HG03064 (cell line): Measurements from ENCODE around the gene ATXN2L.

Source experiments
- ATAC-seq: cut with Tn5 transposase; IDR thresholded peaks from one replicate; pipeline ENCODE4 v1.9.1; 2021; ENCODE audit warnings: low read depth; ENCODE audit not compliant: unreplicated experiment

The ATXN2L gene

DNA sequence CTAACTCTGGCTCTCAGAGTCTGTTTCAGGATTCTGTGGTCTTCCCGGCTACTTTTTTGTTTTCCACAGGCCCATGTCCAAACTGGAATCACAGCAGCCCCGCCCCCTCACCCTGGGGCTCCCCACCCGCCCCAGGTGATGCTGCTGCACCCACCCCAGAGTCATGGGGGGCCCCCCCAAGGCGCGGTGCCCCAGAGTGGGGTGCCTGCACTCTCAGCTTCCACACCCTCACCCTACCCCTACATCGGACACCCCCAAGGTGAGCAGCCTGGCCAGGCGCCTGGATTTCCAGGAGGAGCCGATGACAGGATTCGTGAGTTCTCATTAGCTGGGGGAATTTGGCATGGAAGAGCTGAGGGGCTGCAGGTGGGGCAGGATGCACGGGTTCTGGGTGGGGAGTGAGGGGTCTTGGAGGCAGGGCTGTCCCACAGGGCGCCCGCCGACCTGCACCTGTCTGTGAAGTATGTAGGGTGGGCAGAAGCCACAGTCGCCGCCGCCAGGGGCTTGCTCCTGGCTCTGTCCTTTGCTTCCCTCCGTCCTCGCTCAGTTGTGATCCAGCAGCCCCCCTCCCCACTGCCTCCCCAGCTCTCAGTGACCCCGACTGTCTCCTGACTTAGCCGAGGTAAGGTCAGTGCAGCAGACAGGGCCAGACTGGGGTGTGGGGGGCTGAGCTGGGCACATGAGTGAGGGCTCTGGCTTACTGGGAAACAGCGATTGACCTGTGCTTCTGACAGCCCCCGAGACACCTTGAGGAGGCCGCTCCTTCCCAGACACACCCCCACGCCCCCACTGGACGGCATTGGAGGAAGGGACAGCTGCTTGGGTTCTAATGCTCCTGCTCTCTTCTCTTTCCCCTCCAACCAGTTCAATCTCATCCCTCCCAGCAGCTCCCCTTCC is 13.3 kb downstream of the ATXN2L start:
- ATAC-seq = no peak

DNA sequence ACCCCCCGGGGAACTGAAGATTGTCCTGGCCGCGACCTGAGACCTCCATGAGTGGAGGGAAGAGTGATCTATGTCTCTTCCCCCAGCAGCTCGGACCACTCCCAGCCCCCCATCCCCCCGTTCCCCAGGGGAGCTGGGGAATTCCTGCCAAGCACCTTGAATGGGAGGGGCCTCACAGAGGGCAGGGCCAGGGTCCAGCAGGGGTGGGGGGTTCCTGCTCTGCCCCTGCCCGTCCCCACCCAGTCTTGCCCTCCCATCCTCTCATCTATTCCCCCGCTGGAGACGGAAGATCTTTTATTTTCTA is 13.9 kb downstream of the ATXN2L start:
- no peak for ATAC-seq

DNA sequence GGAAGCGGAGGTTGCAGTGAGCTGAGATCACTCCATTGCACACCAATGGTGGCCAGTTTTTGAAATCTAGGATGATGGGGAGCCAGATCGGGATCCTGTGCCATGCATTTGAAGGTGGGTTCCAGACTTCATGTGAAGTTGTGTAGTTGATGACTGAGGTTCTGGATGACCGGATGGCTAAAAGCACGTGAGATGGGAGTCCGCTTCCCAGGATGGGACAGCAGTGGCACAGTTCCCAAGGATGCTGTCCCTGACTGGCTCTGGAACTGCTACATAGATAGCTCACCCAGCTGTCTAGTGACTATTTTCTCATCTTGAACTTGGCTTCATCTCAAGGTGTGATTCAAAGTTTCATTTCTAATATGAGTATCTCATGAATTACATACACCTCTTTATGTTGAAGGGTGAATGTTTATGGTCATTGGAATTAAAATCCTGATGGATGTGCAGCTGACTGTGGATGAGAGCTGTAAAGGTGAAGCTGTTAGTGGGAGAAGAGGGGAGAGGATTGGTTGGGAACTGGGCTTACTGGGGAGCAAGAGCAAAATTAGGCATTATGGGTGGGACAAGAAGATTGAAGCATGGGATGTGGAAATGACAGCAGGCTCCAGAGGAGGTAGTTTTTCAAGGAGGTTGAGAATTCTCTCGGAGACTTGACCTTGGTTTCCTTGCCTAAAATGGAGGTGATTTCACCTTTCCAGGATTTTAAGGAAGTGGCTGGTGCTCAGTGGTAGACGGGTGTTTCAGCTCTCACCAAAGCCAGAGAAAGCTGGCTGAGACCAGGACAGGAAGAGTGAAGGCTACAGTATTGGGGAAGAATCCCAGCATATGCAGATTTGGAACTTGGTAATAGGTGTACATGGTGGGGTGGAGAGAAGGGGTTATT is 15.1 kb downstream of the ATXN2L start:
- no peak for ATAC-seq

DNA sequence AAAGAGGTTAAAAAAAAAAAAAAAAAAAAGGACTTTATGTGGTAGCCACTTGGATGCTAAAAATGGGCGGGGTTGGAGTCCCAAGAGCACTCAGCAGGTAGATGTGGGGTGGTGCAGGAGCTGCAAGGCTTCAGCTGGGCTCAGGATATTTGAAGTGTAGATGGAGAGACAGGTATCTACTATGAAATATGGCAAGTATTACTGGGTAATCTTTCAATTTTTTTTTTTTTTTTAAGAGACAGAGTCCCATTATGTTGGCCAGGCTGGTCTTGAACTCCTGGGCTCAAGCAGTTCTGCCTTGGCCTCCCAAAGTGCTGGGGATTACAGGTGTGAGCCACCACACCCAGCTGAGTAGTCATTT is 15.7 kb downstream of the ATXN2L start:
- no peak for ATAC-seq

DNA sequence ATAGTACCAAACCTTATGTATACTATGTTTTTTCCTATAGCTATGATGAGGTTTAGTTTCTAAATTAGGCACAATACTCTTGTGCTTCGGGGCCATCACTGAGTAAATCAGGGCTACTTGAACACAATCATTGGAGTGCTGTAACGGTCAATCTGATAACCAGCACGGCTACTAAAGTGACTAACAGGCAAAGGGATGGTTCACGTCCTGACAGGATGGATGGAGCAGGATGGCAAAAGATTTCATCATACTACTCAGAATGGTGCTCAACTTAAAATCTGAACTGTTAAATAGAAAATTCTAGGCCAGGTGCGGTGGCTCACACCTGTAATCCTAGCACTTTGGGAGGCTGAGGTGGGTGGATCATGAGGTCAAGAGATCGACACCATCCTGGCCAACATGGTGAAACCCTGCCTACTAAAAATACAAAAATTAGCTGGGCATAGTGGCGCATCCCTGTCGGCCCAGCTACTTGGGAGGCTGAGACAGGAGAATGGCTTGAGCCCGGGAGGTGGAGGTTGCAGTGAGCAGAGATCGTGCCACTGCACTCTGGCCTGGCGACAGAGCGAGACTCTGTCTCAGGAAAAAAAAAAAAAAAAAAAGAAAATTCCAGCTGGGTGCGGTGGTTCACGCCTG is 16.3 kb downstream of the ATXN2L start:
- no peak for ATAC-seq

DNA sequence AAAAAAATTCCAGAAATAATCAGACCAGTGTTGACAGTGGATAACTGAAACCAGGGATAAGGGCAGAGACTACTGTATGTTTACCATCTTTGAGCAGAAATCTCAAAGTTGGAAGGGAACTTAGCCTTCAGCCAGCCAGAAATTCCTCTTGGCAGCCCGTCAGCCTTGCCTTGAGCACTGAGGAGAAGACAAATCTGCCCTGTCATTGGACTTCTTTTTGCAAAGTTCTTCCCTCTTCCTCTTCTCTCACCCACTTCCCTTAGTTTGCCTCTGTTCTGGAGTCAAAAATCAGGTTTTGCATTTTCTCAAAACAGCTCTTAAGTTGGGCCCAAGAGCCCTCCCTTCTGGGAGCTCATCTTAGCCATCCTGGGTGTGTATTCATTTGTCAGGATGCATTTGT is 17.1 kb downstream of the ATXN2L start:
- ATAC-seq = no peak

DNA sequence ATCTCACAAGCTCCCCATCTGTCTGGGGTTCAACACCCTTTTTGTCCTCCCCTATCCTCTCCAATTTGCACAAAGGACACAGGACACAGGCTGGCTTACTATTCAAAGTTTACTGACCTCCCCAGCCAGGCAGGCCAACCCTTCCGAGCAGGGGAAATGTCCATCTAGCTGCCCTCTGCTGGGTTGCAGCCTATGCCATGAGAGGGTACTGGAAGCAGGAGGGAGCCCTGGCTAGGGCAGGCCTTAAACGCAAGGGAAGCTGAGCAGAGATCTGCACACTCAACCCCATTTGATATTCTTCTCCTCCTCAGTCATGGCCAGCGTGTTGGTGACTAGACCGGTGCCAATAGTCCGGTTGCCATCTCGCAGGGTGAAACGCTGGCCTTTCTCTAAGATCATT is 19.9 kb downstream of the ATXN2L start:
- no peak for ATAC-seq

DNA sequence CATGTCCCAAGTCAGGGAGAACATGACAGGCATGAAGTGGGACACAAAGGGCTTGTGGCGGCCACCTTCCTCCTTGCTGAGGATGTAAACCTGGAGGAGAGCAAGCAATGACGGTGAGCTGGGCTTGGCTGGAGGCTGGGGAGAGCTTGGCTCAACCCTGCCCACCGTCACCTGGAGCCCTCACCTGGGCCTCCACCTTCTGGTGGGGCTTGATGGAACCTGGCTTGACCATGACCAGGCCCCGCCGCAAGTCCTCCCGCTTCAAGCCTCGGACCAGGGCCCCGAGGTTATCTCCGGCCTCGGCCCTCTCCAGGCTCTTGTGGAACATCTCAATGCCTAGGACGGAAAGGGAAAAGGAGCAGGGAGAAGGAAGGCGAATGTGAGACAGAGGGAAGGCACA is 21.0 kb downstream of the ATXN2L start:
- no peak for ATAC-seq

DNA sequence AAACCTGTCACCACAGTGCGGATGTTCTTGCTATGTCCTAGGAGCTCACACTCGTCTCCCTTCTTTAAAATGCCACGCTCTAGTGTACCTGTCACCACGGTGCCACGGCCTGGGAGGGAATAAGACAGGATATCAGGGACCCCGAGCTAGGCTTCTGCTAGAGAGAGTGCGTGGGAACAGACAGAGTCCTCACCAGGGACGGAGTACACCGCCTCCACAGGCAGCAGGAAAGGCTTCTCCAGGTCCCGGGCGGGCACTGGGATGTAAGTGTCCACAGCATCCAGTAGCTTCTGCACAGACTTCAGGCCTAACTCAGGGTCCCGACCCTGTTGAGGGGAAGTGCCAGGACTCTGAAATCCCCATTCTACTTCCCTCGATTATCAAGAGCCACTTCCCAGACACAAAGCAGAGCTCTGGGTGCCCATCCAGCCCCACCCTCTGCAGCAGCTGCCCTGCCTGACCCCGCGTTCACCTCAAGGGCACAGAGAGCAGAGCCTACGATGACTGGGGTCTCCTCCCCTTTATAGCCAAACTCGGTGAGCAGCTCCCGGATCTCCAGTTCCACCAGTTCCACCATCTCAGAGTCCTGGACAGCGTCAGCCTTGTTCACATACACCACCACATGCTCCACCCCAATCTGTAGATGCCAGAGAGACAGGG is 21.6 kb downstream of the ATXN2L start:
- no peak for ATAC-seq

DNA sequence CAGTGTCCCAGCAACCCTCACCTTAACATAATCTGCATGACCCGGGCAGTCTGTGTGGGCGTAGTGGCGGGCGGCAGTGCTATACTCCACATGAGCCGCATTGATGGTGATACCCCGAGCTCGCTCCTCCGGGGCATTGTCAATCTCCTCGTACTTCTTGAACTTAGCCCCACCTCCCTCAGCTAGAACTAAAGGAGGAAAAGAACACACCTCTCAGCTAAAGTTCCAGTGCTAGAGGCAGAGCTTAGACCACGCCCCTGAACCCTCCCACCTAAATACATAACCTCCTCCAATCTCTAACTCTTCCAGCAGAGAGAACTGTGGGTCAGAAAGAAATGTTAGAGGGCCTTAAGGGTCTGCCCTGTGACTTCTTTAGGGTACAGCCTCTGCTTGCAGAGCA is 22.5 kb downstream of the ATXN2L start:
- no peak for ATAC-seq

DNA sequence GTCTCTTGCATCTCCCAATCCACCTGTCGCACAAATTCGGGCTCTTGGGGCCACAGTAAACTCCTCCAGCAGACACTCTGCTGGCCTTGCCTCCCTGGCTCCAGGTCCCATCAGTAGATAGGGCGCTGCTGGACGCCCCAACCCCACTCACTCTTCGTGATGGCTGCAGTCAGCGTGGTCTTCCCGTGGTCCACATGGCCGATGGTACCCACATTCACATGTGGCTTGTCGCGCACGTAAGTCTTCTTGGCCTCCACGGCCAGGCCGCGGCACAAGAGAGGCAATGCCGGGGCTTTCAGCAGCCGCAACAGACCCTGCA is 22.9 kb downstream of the ATXN2L start:
- peak; percentile 2 for ATAC-seq

DNA sequence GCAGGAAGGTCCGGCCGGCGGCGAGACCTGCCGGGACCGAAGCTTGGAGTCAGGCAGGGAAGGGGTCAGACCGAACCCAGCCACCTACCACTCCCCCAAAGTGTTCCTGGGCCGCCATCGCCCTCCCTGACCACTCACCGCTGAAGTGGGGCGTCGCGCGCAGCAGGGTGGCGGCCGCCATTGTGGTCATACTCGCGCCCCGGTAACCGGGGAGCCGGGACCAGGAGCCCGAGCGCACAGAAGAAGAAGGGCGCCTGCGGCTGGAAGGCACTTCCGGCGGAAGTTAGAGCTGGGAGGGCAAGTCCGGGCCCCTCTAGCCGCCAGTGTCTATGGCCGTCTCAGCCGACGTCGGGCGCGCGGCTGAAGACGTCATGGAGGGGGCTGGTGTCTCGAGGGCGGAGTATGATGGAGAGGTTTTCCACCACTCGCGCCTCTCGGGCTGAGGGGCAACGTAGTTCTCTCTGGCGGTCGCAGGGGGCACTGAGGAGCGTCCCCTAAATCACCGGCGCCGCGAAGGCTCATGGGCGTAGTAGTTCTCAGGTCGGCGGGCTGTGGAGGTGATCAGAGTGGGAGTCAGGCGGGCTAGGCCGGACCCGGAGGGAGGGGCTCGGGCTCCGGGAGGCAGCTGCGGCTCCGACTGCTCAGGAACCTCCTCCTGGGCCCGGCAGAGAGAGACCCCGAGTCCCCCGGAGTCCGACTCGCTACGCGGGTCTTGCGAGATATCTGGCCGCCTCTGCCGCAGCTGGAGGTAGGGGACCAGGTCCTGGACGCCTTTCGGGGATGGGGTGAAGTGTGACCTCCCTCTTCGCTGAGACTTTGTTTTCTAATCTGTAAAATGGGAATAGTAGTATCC is 23.5 kb downstream of the ATXN2L start, which contains the start of gene TUFM:
Gene TUFM, minus strand, starts transcription at position 269 of the 853 bp plus-strand sequence. Its CDS starts 79 bp downstream, at position 190.
- peak; percentile 87 for ATAC-seq

DNA sequence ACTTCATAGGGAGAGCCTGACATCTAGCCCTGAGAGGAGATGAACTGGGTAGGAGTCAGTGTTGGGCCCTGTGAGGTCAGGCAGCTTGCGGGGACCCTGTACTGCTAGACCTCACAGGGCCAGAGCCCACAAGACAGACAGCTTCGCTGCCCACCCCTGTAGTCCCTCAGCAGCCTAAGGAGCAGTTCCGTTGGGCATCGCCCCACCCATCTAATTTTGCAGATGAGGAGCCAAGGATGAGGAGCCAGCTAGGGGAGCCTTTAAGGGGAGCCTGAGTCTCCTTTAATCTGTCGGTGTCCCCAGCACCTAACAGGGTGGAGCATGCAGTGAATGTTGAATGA is 24.1 kb downstream of the ATXN2L start:
- ATAC-seq = no peak

DNA sequence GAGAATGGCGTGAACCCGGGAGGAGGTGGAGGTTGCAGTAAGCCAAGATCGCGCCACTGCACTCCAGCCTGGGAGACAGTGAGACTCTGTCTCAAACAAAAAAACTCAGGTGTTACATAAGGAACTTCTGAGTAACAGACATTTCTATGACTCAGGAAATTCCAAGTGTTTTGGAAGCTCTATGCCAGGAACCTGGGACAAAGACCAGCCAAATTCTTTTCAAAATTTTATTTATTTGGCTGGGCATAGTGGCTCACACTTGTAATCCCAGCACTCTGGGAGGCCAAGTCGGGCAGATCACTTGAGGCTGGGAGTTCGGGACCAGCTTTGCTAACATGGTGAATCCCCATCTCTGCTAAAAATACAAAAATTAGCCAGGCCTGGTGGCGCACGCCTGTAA is 35.6 kb downstream of the ATXN2L start:
- ATAC-seq = no peak

DNA sequence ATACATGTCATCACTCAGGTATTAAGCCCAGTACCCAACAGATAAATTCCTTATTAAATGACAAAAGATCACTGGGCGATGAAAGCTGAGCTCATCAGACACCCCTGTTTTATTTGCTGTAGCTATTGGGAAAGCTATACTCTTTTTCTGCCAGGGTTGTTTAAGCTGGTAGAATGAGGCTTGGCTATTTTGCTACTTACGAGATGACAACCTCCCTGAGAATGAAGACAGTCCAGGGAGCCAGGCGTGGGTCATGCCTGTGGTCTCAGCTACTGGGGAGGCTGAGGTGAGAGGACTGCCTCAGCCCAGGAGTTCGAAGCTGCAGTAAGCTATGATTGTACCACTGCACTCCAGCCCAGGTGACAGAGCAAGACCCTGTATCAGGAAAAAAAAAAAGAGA is 36.5 kb downstream of the ATXN2L start:
- ATAC-seq = no peak

DNA sequence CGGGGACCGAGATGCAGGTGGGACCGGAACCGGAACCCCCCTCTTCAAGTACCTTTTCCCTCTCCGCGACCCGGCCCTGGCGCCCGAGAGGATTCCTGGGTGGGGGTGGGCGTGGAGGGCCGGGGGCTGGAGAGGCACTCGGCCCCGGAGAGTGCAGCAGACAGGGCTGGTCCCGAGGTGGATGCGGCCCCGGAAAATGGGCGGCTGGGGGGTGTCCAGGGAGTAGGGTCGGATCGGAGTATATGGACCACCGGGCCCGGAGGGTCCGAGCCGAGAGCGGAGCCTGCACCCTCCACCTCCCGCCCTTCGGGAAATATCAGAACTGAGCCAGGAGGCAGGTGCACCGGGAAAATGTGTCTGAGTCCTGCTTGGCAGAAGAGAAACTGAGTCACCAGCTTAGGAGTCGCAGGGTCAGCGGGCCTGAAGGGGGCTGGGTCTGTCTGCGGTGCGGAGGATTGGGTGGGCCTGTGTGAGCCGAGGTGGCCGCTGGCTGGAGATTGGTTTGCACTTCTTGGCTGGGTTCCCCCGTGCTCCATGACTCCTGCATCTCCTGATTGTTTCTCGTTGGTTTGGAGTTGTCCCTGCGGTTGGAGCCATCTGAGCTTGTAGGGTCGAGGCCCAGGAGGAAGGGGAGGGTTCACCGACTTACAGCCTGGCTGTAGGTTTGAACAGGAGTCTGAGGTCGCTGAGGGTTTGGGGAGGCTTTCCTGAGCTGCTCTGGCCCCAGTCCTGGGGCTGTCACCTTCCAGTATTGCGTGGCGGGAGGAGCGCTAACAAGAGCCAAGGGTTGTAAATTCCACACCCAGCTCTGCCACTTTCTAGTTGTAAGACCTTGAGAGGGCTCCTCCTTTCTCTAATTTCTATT is 41.4 kb downstream of the ATXN2L start:
- ATAC-seq = no peak

DNA sequence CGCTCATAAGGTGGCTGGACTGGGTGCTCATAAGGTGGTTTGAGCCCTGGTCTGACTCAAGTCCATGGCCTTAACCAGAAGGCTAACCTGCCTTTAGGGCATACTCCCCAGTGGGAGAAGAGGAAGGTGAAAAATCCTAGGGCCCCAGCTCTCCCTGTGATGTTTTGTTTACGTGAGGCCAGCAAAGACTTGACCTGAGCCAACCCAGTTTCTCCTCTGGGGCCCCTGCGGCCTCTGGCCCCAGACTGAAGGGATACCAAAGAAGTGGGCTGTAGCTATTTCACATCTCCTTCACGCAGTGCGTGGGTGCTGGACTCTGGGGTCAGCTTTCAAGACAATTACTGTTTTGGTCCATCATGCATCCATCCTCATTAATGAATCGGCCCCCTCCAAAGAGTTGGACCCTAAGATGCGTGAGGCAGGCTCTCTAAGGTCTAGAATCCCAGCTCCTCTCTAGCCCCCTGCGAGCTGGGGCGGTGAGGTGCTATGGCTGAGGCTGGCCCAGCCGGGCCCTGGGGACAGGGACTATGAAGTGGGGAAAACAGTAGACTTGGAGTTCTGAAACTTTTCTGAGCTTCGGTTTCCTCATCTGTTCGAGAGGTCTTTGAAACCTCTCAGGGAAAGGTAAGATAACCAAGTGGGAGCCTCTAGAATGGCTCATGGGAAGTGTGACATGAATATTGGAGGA is 42.3 kb downstream of the ATXN2L start:
- no peak for ATAC-seq

DNA sequence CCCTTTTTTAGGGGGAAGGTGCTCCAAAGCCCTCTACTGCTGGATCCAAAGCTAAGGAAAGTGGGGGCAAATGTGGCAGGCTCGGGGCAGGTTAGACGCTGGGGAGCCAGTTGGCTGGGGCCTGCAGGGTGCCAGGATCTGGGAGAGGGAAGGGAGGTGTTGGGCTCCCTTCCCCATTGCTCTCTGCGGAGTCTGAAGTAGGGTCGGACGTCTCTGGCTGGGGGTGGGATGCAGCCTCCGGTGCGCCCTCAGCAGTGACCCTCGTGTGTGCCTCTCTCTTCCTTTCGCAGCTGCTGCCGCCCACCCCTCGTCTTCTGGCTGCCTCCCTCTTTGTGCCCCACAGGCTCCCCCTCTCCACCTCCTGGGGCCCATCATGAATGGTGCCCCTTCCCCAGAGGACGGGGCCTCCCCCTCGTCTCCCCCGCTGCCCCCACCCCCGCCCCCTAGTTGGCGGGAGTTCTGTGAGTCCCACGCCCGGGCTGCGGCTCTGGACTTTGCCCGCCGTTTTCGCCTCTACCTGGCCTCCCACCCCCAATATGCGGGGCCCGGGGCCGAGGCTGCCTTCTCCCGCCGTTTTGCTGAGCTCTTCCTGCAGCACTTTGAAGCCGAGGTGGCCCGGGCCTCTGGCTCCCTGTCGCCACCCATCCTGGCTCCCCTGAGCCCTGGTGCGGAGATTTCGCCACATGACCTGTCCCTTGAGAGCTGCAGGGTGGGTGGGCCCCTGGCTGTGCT is 43.1 kb downstream of the ATXN2L start:
- ATAC-seq = no peak
